HG03175 (cell line): Measurements from ENCODE around the gene PDZRN3.

Experiments
- ATAC-seq: cut with Tn5 transposase; IDR thresholded peaks from one replicate; pipeline ENCODE4 v1.9.1; 2021; ENCODE audit warnings: mild to moderate bottlenecking, moderate library complexity; ENCODE audit not compliant: unreplicated experiment

PDZRN3 gene

DNA sequence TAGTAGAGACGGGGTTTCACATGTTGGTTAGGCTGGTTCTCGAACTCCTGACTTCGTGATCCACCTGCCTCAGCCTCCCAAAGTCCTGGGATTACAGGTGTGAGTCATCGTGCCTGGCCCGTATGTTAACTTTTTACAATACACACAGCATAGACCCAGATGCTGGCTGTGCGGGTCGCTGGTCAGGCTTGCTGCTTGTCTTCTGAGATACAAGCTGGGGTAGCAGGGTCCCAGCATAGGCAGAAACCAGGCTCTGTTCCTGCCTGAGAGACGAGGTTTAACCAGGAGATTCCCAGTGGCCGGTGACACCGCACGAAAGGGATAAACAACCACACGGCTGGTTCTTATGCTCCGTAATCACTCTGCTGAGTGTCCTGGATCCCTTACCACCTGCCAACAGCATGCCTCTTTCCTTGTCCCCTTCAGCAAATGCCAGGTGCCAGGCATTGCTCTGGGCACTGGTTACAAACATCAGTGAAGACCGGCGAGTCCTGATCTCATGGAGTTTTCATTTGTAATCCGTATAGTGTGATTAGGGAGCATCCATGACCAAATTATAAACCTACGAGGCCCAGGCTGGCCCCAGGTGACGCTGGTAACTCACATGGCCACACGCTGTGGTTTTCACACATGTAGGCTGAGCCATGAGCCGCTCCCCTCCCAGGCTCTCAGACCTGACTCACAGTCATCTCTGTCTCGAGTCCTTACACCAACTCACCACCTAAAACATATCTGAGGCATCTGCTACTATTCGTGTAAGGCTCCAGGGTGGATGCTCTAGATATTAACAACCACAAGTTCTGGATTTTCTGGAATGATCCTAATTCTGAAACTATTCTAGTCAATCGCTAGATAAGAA lies 125.7 kb downstream of the PDZRN3 start:
- peak; percentile 66 for ATAC-seq

DNA sequence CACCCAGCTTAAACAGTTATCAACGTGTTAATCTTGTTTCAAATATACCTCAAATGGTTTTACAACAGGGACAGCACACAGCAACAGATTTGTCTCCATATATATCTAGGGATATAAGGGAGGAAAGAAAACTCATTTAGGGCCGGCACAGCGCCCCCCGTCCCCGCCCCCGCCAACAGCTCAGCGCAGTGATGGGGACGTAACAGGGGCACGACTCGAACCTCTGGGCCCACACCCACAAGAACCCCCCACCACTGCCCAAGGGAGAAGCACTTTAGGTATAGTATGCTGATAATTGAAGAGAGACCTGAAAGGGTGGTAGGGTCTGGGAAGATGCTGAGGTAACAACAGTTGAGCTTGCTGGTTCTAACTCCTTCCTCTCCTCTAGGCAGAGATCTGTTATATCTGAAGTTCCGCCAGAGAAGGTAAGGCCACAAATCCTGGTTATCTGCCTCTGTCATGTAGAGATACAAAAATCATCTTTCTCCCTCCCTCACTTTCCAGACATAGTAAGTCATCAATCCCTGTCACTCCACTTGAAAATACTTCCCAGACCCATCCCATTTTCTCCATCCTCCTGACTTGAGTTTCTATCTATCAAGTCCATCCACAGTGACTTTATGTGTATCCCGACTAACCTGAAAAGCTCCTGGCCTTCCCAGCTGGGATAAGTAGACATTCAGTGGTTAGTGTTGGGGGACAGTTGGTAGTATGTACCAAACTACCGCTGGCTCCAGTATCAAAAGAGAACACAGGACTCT lies 126.9 kb downstream of the PDZRN3 start:
- no peak for ATAC-seq

- ATAC-seq = no peak
Observed at GRCh38 chr3:73493543-73494308, 131.0 kb downstream of the PDZRN3 start.

DNA sequence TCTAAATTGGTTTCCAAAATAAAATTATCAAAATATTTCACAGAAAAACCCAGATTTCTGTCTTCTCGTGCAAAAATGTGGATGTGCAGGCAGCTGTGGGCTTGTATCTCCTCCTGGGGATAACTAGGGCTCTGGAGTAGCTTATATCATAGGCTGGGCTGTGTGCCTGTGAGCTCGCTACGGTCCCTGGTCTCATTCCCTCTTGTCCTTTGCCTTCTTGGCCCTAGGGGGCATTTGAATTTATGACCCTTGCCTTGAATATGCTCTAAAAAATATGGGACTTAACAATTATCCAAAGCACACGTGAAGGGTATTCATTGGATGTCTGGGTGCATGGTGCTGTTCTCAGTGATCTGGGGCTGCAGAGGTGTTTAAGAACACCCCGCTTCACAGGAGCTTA lies 132.6 kb downstream of the PDZRN3 start:
- ATAC-seq = no peak

DNA sequence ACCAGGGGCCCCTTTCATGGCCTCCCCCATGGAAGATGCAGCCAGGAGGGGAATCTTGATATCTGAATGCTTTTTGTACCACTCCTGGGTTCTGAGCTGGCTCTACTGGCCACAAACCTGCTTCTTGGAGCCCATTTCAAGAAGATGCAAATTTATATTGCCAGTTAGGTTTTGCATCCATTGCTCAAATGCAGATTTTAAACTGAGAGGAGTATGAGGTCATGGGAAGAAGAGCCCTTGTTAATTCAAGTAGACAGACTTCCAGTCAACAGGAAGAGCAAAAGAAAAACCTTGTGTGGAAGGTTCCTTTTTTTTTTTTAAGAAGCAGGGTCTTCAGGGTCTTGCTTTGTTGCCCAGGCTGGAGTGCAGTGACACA lies 133.5 kb downstream of the PDZRN3 start:
- ATAC-seq = no peak

- ATAC-seq = no peak
Observed at GRCh38 chr3:73490453-73491286, 134.1 kb downstream of the PDZRN3 start.

- no peak for ATAC-seq
Observed at GRCh38 chr3:73485877-73486330, 138.8 kb downstream of the PDZRN3 start.

- peak; percentile 70 for ATAC-seq
Observed at GRCh38 chr3:73484656-73485248, 140.0 kb downstream of the PDZRN3 start.

GRCh38 chr3:73481888-73482287 lies 142.9 kb downstream of the PDZRN3 start:
- no peak for ATAC-seq

DNA sequence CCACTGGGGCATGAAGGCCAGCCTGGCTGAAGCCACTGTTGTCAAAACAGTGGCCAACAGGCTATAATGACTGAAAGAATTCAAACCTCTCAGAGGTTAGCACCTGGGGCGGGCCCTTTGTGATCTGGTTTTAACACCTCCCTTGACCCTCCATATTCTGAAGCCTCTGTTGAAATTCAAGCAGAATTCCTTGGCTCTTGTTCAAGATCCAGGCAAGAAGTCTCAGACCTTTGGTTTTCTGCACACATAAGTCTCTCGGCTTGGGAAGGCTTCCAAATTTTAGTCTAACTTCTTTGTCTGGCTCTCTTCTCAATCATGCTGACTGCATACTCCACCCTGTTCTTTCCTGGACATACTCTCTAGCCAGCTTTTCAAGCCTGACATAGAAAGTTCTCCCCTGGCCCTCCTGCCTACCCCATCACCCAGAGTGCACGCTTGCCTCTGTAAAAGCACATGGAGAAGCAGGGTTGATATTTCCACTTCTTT lies 144.5 kb downstream of the PDZRN3 start:
- no peak for ATAC-seq

- no peak for ATAC-seq
Observed at GRCh38 chr3:73479325-73479724, 145.4 kb downstream of the PDZRN3 start.

- ATAC-seq = no peak
Observed at GRCh38 chr3:73478858-73479257, 145.9 kb downstream of the PDZRN3 start.

DNA sequence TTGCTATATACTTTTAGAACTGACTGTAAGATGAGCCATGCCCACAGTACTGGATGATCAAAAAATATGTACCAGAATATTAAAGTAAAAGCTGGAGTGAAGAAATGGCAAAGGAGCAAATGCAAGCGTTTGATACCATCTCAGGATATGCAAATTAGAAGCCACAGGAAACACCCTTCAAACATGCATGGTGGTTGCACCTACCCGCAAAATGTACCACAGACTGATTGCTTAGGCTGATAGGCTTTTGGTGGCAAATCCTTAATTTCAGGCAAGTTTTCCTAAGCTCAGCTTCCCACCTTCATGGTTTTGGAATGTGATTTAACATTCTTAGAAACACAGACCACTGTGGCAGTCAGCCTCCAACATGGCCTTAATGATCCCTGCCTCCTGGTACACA lies 149.0 kb downstream of the PDZRN3 start:
- ATAC-seq = no peak

DNA sequence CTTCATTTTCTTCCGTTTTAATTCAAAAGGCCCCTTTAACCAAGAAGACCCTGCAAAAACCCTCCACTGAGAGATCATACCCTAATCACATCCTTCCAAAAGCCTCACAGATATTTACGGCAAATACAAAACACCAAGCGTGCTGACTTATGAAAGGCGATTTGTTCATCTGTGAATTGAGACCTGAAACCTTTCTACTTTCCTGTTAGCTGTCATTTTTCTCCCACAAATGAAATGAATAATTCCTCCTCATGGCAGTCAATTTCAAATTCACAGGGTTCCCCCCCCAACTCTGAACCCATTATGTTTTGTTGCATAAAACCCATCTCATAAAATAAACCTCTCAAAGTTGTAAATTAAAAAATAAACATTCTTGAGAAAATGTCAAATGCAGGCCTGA lies 149.6 kb downstream of the PDZRN3 start:
- no peak for ATAC-seq

DNA sequence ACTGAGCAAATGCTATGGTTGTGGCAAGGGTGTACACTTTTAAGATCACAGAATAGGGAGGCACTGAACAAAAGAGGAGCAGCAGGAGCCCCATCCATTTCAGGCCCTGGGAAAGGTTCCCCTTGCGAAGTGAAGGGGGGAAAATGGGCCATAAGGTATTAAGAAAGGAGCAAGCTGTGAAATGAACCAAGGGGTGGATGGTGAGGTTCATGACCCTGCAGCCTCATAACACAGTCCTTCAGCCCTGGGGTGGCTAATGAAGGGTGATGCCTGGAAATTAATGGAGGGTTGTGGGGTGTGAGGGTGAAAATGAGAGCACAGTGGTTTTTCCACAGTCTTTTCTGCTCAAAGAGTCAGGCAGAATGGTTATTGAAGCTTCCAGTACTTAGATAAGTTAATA lies 150.1 kb downstream of the PDZRN3 start:
- ATAC-seq = no peak

GRCh38 chr3:73473898-73474416 lies 150.8 kb downstream of the PDZRN3 start:
- ATAC-seq = no peak

DNA sequence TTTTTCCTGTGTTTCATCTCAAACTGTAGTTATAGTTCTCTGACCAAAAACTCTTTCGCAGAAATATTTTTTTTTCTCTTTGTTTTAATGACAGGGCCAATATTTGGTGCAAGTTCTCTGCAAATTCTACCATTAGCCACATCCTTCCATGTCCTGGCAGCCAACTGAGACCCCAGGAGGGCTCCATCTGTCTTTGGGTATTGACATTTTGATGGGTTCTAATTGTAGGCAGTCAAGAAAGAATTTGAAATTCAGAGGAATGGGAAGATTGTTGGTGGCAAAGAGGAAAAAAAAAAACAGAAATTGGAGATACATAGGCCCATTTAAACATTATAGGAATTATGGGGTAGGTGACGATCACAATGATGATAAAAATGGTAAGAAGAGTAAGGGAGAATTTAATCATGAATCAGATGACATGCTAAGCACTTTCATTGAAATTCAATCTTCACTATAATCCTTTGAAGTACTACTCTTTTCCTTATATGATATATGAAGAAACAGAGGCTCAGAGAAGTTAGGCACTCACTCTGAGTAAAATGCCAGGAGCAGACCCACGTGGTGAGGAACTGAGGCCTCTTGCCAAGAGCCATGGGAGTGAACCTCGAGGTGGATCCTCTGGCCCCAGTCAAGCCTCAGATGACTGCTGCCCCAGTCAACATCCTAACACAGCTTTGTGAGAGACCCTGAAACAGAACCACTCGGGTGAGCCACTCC lies 151.4 kb downstream of the PDZRN3 start:
- ATAC-seq = no peak

- no peak for ATAC-seq
Observed at GRCh38 chr3:73471986-73472787, 152.6 kb downstream of the PDZRN3 start.
